Fibroblast of upper back skin (primary cell): Measurements from ENCODE around the gene SLC25A33.
"Not testable (repeated sequence)": the region's sequence is repeated elsewhere in the genome, so short reads cannot be mapped to it uniquely, and the experiment has no call there.

Experiments used
- DNase-seq: peaks from one replicate; pipeline ENCODE4 v3.0.0-alpha.2; 2013

SLC25A33 gene

DNA sequence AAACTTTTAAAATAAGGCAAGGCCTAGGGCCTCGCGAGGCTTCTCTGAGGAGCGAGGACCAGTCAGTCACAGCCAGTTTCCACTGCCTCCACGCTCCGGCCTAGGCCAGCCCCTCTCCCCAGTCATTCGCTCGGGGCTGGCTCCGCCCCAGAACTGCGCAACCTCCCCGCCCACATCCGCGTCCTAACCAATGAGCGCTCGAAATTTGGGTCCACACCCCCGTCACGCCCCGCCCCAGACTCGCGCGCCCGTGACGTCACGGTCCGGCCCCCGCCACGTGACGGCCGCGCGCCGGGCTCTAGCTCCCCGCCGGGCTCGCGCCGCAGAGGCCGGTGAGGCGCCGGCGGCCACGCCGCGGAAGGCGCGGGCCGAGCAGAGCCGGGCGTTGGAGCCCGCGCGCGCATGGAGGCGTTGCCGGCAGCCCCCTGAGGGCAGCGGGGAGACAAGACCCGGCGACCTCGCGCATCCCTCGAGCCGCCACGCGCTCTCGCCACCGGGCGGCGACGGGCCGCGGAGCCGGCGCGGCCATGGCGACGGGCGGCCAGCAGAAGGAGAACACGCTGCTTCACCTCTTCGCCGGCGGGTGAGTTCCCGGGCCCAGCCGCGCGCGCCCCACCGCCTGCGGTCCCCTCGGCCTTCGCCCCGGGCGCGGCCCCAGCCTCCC lies at the start of gene SLC25A33:
TSS of gene SLC25A33 (plus strand) at position 301 of the 664 bp plus-strand sequence. CDS start at position 528, 227 bp downstream.
- DNase-seq, result peak; percentile 98

DNA sequence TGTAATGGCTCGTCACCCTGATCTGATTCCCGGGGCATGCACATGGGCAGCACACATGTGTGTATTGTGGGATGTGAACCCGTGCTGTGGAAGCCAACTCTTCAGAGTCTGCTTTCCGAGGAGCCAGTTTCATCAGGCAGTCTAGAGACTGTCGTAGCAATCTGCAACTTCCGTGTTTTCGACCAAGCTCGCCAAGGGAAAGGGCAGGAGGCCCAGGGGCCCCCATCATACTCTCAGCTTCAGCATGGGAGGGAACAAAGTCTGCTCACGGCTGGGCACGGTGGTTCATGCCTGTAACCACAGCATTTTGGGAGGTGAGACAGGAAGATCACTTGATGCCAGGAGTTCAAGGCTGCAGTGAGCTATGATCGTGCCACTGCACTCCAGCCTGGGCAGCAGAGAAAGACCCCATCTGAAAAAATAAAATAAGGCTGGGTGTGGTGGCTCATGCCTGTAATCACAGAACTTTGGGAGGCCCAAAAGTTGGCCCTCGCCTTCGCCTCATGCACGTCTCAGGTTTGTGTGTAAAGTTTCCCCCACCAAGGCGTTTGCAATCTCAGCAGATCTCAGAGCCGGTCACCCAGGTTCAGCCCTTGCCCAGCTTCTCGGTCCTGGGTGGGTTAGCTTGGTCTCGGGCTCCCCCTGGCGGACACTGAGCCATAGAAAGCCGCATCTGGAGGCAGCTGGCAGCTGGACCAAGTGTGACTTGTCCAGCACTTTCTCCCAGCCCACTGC lies 48.5 kb upstream of the SLC25A33 start:
- DNase-seq, result peak; percentile 75

GRCh38 chr1:9493326-9493725 lies 45.9 kb upstream of the SLC25A33 start:
- no peak for DNase-seq

DNA sequence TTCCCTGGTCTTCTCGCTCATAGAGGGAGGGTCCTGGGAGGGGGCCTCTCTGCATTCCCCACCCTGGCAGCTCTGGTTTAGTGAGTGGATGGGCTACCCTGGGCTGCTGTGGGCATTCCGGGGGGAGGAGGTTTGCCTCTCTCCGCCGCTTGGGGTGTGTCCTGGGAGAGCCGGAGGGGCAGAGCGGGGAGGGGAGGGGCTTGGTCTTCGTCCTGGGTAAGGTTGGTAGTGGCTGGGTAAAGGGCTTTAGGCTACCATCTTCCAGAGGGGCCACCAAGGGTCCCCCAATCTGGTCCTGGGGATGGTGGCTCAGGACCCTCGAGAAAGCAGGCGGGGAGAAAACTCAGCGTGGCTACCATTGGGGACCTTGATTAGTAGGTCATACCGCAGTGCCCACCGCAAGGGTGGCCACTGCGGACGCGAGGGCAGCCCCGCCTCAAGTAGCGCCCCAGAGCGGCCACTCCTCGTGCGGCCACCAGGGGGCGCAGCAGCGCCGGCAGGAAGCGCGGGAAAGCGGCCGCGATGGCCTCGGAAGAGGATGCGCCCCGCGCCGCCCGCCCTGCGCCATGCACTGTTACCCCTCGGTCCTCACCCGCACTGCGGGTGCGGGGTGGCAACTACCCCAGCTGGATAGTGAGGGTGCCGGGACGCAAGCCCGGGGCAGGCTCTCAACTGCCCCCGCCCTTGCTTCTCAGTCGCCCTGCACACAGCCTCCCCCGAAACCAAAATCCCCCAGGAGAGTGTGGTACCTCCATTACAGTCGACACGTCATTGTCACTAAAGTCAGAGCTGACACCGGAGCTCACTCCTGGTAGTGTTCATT lies 44.1 kb upstream of the SLC25A33 start:
- peak; percentile 26 for DNase-seq

- DNase-seq, result no peak
Measured at GRCh38 chr1:9495854-9496374, 43.4 kb upstream of the SLC25A33 start.

- DNase-seq, result no peak
Measured at GRCh38 chr1:9500756-9501754, 38.2 kb upstream of the SLC25A33 start.

GRCh38 chr1:9503001-9503675 lies 36.1 kb upstream of the SLC25A33 start:
- DNase-seq, result no peak

- no peak for DNase-seq
Measured at GRCh38 chr1:9505143-9505542, 34.1 kb upstream of the SLC25A33 start.

DNA sequence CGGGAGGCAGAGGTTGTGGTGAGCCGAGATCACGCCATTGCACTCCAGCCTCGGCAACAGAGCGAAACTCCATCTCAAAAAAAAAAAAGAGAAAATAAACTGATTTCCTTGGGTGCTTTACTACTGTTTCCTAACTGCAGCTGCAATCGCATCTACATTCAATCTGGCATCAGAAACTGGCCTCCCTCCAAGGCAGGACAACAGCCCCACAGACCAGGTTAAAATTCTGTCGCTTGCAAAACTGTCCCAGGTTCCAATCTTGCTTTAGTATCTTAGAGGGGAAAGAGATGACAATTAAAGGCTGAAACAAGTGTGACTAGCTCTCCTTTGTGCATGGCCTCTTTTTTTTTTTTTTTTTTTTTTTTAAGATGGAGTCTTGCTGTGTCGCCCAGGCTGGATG lies 32.4 kb upstream of the SLC25A33 start:
- no peak for DNase-seq

DNA sequence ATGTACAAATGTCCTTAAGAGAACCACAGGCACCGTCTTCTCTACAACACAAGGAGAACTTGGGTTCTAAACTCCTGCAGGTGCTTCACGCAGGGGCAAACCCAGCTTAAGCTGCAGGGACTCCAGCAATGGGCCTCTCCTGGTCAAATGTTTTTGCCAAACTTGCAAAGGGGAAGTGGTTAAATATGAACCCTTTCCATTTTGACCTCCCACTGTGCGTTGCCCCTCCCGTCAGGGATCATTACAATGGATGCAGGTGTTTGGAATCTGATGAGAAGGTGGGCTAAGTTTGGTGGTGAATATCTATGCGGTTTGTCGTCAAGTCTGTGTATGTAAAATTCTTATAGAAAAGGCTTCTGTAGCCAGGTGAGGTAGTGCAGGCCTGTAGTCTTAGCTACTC lies 29.1 kb upstream of the SLC25A33 start:
- DNase-seq, result no peak

- not testable (repeated sequence) for DNase-seq
Measured at GRCh38 chr1:9515550-9515949, 23.7 kb upstream of the SLC25A33 start.

GRCh38 chr1:9518454-9518998 lies 20.7 kb upstream of the SLC25A33 start:
- no peak for DNase-seq

DNA sequence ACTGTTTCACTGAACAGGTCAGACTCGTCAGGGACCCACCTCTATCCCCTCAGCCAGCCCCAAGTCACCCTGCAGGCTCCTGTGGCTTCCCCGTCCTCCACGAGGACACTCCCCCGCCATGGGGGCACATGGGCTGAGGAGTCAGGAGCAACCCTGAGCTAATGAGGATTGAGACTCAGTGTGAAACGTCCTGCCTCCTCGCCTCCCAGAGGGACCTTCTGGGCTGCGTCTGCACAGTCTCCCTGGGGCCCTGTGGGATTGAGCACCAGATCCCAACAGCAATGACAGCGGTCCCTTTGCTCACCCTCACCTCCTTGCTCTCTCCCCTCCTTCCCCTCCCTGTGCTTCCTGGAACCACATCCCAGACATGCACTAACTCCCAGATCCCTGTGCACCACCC lies 18.9 kb upstream of the SLC25A33 start:
- DNase-seq, result no peak

- DNase-seq, result no peak
Measured at GRCh38 chr1:9529190-9529589, 10.1 kb upstream of the SLC25A33 start.

- DNase-seq, result no peak
Measured at GRCh38 chr1:9530320-9530719, 8.9 kb upstream of the SLC25A33 start.

- DNase-seq, result no peak
Measured at GRCh38 chr1:9534953-9535352, 4.3 kb upstream of the SLC25A33 start.

GRCh38 chr1:9536301-9536700 lies 3.0 kb upstream of the SLC25A33 start:
- no peak for DNase-seq

- DNase-seq, result no peak
Measured at GRCh38 chr1:9537863-9538668, 1.2 kb upstream of the SLC25A33 start.

GRCh38 chr1:9538669-9539164 lies 548 bp upstream of the SLC25A33 start:
- DNase-seq, result no peak
